CD4-positive, alpha-beta T cell (primary cell): ENCODE results near the gene DCP1B. TPM values are rescaled to one million over a fixed set of nuclear protein-coding genes. Genes with fewer than 3 reads are reported as not detected.
A peak's percentile ranks its signal among the peaks of the same experiment; 100 is the strongest.

ENCODE experiments used
- ATAC-seq: fragments of 200-7000 bp; cut with Tn5 transposase; one replicate; pipeline ENCODE4 v1.10.0; 2022; ENCODE audit warnings: mild to moderate bottlenecking; ENCODE audit not compliant: poor library complexity
- CTCF ChIA-PET: fragments of 350-600 bp; sonication (Branson Sonifier 250); formaldehyde crosslinking; loops from one replicate; lab custom pipeline; 2021; ENCODE audit warnings: antibody characterized with exemption, inconsistent platforms; lab: Charles Lee
- POLR2A ChIA-PET: fragments of 350-600 bp; sonication (Branson Sonifier 250); formaldehyde crosslinking; loops from one replicate; lab custom pipeline; 2021; ENCODE audit warnings: antibody characterized with exemption, inconsistent platforms; lab: Charles Lee
- DNase-seq, 14 experiments: peaks; one replicate each; pipeline ENCODE4 v3.0.0-alpha.2; 2013 to 2020; ENCODE audit warnings: mixed read lengths in 2 of 14
- H3K27ac ChIP-seq, 2 donors: one replicate each; pipeline versions ENCODE4 v1.5.1 to v1.7.0; 2013; ENCODE audit warnings: low read length in 2 of 2, low read depth in 1 of 2, mild to moderate bottlenecking in 1 of 2
- H3K27me3 ChIP-seq, 2 experiments: 1 replicate in 1 of 2; 2 replicates in 1 of 2; pipeline versions ENCODE4 v1.6.1 to v1.7.0; 2013; ENCODE audit warnings: low read length in 2 of 2, control low read depth in 1 of 2, mild to moderate bottlenecking in 1 of 2, moderate library complexity in 1 of 2; ENCODE audit not compliant: insufficient read depth in 2 of 2, control insufficient read depth in 1 of 2
- H3K36me3 ChIP-seq: one replicate; pipeline ENCODE4 v1.6.1; 2013; ENCODE audit warnings: low read length, control low read depth; ENCODE audit not compliant: insufficient read depth
- H3K4me1 ChIP-seq: one replicate; pipeline ENCODE4 v1.6.1; 2013; ENCODE audit warnings: low read length, control low read depth; ENCODE audit not compliant: insufficient read depth
- H3K4me3 ChIP-seq: one replicate; pipeline ENCODE4 v1.5.1; 2013; ENCODE audit warnings: mild to moderate bottlenecking, low read length, moderate library complexity
- H3K9me3 ChIP-seq, 2 experiments: 1 replicate in 1 of 2; 2 replicates in 1 of 2; pipeline versions ENCODE4 v1.6.1 to v1.7.0; 2013; ENCODE audit warnings: low read length in 2 of 2, mild to moderate bottlenecking in 2 of 2, control low read depth in 1 of 2, moderate library complexity in 1 of 2; ENCODE audit not compliant: control insufficient read depth in 1 of 2, insufficient read depth in 1 of 2
- H3K27ac Mint-ChIP-seq: one replicate; pipeline ENCODE4 v1.8.0; 2020; ENCODE audit warnings: mixed read lengths
- H3K27me3 Mint-ChIP-seq: one replicate; pipeline ENCODE4 v1.8.0; 2021; ENCODE audit warnings: mixed read lengths
- H3K36me3 Mint-ChIP-seq: one replicate; pipeline ENCODE4 v1.8.0; 2021; ENCODE audit warnings: low read depth, mixed read lengths
- H3K4me1 Mint-ChIP-seq: one replicate; pipeline ENCODE4 v1.8.0; 2021; ENCODE audit warnings: low read depth, mixed read lengths
- H3K4me3 Mint-ChIP-seq: one replicate; pipeline ENCODE4 v1.8.0; 2020; ENCODE audit warnings: mild to moderate bottlenecking, mixed read lengths
- H3K9me3 Mint-ChIP-seq: one replicate; pipeline ENCODE4 v1.8.0; 2020; ENCODE audit warnings: mixed read lengths
- CTCF ChIP-seq: fragments of 200-600 bp; IDR thresholded peaks from one replicate; pipeline ENCODE4 v1.8.0; 2022; ENCODE audit warnings: antibody characterized with exemption, mild to moderate bottlenecking
- intact Hi-C, 2 experiments: fragments of 100-400 bp; cut with DNase I in 1 of 2; cut with micrococcal nuclease in 1 of 2; formaldehyde crosslinking; loops; one replicate each; pipeline versions ENCODE4 v1.15.1 to v1.9.0; 2023 to 2025; cut with DNase I, micrococcal nuclease
- total RNA-seq, 174 experiments: library from RNA in 2 of 174; stranded (reverse) in 2 of 174; gene quantifications; one replicate each; pipeline ENCODE4 v1.2.3 and lab custom pipeline; 2021 to 2026

The DCP1B gene
- total RNA-seq, 2 experiments from 2014 or later = 4.3 to 4.6 TPM

GRCh38 chr12:2003676-2004112 lies 563 bp downstream of the DCP1B start:
- Histone ChIP-seq H3K36me3 (no peaks in the 10 kb centered on the region), H3K27ac (peak overlapping the region; percentile 83 to 91), H3K9me3 (no peaks in the 10 kb centered on the region), H3K4me3 (peak overlapping the region; percentile 97), H3K4me1 (peaks cover 19% of the 10 kb centered on the region), H3K27me3 (no peaks in the 10 kb centered on the region)
- peaks cover 34% of the 10 kb centered on the region for H3K4me1 Mint-ChIP-seq
- TF ChIP-seq CTCF = no peak
- DNase-seq (peak in 3 of 14 experiments; percentile 6 to 36 (median 13)), ATAC-seq (peak; percentile 32)
- CTCF ChIA-PET = interaction anchor here (1.4 kb wide), 2 partner anchors 20 to 32 kb away, joined by 3 read pairs; no protein-coding TSS in a partner anchor
- intact Hi-C loops = loop anchor here in 1 of 2 experiments (2.0 to 10.0 kb wide), 3 partner anchors 207 to 791 kb away; partner anchors contain the start of genes ADIPOR2 and FKBP4
- H3K27ac Mint-ChIP-seq = peak overlapping the region; percentile 95
- H3K4me3 Mint-ChIP-seq = peak overlapping the region; percentile 97
- POLR2A ChIA-PET = interaction anchor here (1.2 to 1.4 kb wide), 3 partner anchors 9 to 88 kb away, joined by 5 to 7 read pairs (median 5); no protein-coding TSS in a partner anchor
- no peaks in the 10 kb centered on the region for H3K9me3 Mint-ChIP-seq
- H3K27me3 Mint-ChIP-seq = no peaks in the 10 kb centered on the region
- H3K36me3 Mint-ChIP-seq = peaks cover 10% of the 10 kb centered on the region

GRCh38 chr12:1995205-1995896 lies 8.9 kb downstream of the DCP1B start:
- intact Hi-C loops = no loop called here
- peak overlapping the region; percentile 86 for H3K27ac Mint-ChIP-seq
- Histone ChIP-seq H3K4me3 (no peak overlapping the region), H3K27me3 (no peaks in the 10 kb centered on the region), H3K4me1 (peaks cover 3% of the 10 kb centered on the region), H3K9me3 (no peaks in the 10 kb centered on the region), H3K27ac (no peak overlapping the region), H3K36me3 (peaks cover 36% of the 10 kb centered on the region)
- peaks cover 53% of the 10 kb centered on the region for H3K4me1 Mint-ChIP-seq
- no peaks in the 10 kb centered on the region for H3K27me3 Mint-ChIP-seq
- CTCF ChIA-PET = interaction anchor here (1.2 kb wide), 1 partner anchor 55 kb away, joined by 3 read pairs; no protein-coding TSS in a partner anchor
- no peak overlapping the region for H3K4me3 Mint-ChIP-seq
- DNase-seq (no peak), ATAC-seq (no peak)
- TF ChIP-seq CTCF = no peak
- POLR2A ChIA-PET = no interaction called here
- H3K36me3 Mint-ChIP-seq = peaks cover 76% of the 10 kb centered on the region
- no peaks in the 10 kb centered on the region for H3K9me3 Mint-ChIP-seq

- H3K9me3 Mint-ChIP-seq = no peaks in the 10 kb centered on the region
- no peaks in the 10 kb centered on the region for H3K27me3 Mint-ChIP-seq
- TF ChIP-seq CTCF = peak; percentile 2
- peaks cover 82% of the 10 kb centered on the region for H3K36me3 Mint-ChIP-seq
- H3K4me1 Mint-ChIP-seq = peaks cover 53% of the 10 kb centered on the region
- DNase-seq (peak in 1 of 14 experiments; percentile 10), ATAC-seq (no peak)
- no peak overlapping the region for H3K4me3 ChIP-seq
- peaks cover 41% of the 10 kb centered on the region for H3K36me3 ChIP-seq
- H3K27ac ChIP-seq = peak overlapping the region in 1 of 2 donors; percentile 46
- ChIA-PET POLR2A (interaction anchor here (0.6 to 1.4 kb wide), 4 partner anchors 10 to 304 kb away, joined by 3 to 7 read pairs (median 4); partner anchors contain the start of gene DCP1B), CTCF (interaction anchor here (1.2 to 1.5 kb wide), 2 partner anchors 40 to 54 kb away, joined by 3 to 6 read pairs; no protein-coding TSS in a partner anchor)
- no peaks in the 10 kb centered on the region for H3K9me3 ChIP-seq
- intact Hi-C loops = no loop called here
- no peaks in the 10 kb centered on the region for H3K27me3 ChIP-seq
- H3K27ac Mint-ChIP-seq = peak overlapping the region; percentile 86
- peaks cover 3% of the 10 kb centered on the region for H3K4me1 ChIP-seq
- no peak overlapping the region for H3K4me3 Mint-ChIP-seq
These were observed 9.7 kb downstream of the DCP1B start for GRCh38 chr12:1994429-1995143.
